Lower leg skin (tissue), 3 donors: ENCODE measurements around the gene ACKR3.

ENCODE experiments used
- POLR2A ChIP-seq, 2 donors: fragments of 450-650 bp; IDR thresholded peaks; one replicate each; pipeline ENCODE4 v1.6.1; 2016 to 2017; ENCODE audit warnings: antibody characterized with exemption in 2 of 2, mild to moderate bottlenecking in 1 of 2, moderate library complexity in 1 of 2
- TF ChIP-seq, protein P1 (sequence below), 3 donors: fragments of 450-650 bp; IDR thresholded peaks; one replicate each; pipeline ENCODE4 v1.5.1; 2016; ENCODE audit warnings: antibody characterized with exemption in 3 of 3, mild to moderate bottlenecking in 3 of 3, moderate library complexity in 2 of 3

DNA sequence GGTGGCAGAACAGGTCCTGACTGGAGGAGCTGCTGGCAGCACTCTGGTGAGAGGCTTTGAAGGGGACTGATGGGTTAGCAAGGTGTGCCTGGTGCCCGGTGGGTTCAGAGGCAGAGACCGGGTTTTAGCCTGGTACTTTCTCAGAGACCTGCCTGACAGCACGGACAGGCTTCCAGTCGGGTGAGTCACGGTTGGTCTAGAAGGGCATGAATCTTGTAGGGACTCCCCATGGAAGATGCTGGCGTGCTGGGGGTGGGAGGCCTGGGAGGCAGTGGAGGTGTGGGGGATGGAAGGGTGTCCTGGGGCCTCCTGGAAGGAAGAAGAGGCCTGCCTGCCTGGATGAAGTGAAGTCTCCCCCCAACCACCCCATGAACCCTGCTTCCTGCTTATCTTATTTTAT lies 52.6 kb downstream of the ACKR3 start:
- TF ChIP-seq, protein P1, sequence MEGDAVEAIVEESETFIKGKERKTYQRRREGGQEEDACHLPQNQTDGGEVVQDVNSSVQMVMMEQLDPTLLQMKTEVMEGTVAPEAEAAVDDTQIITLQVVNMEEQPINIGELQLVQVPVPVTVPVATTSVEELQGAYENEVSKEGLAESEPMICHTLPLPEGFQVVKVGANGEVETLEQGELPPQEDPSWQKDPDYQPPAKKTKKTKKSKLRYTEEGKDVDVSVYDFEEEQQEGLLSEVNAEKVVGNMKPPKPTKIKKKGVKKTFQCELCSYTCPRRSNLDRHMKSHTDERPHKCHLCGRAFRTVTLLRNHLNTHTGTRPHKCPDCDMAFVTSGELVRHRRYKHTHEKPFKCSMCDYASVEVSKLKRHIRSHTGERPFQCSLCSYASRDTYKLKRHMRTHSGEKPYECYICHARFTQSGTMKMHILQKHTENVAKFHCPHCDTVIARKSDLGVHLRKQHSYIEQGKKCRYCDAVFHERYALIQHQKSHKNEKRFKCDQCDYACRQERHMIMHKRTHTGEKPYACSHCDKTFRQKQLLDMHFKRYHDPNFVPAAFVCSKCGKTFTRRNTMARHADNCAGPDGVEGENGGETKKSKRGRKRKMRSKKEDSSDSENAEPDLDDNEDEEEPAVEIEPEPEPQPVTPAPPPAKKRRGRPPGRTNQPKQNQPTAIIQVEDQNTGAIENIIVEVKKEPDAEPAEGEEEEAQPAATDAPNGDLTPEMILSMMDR (IDR thresholded peaks at IDR 0.05): no peak
- no peak for TF ChIP-seq POLR2A (IDR thresholded peaks at IDR 0.05)
